HG02610 (cell line): ENCODE data around the gene GFM1.

Experiments
- ATAC-seq: cut with Tn5 transposase; IDR thresholded peaks from one replicate; pipeline ENCODE4 v1.9.1; 2021; ENCODE audit warnings: mild to moderate bottlenecking, moderate library complexity; ENCODE audit not compliant: unreplicated experiment

The GFM1 gene

GRCh38 chr3:158644345-158644908 is at the start of gene GFM1:
TSS of gene GFM1 (plus strand) at chr3:158644527. CDS start at chr3:158644635, 108 bp downstream.
- peak; percentile 99 for ATAC-seq

- ATAC-seq: no peak
Measured at GRCh38 chr3:158600787-158601186, 43.5 kb upstream of the GFM1 start.

GRCh38 chr3:158602227-158602626 is 42.1 kb upstream of the GFM1 start:
- ATAC-seq: no peak

- ATAC-seq: no peak
Measured at GRCh38 chr3:158617982-158618875, 26.1 kb upstream of the GFM1 start.

GRCh38 chr3:158625881-158626280 is 18.4 kb upstream of the GFM1 start:
- no peak for ATAC-seq

- no peak for ATAC-seq
Measured at GRCh38 chr3:158631981-158632380, 12.3 kb upstream of the GFM1 start.

- no peak for ATAC-seq
Measured at GRCh38 chr3:158640646-158641045, 3.7 kb upstream of the GFM1 start.

GRCh38 chr3:158642005-158642404 is 2.3 kb upstream of the GFM1 start:
- no peak for ATAC-seq

GRCh38 chr3:158642474-158643210 is 1.7 kb upstream of the GFM1 start:
- ATAC-seq: no peak

- ATAC-seq: no peak
Measured at GRCh38 chr3:158649791-158650190, 5.5 kb downstream of the GFM1 start.

- ATAC-seq: no peak
Measured at GRCh38 chr3:158651192-158651591, 6.9 kb downstream of the GFM1 start.

- no peak for ATAC-seq
Measured at GRCh38 chr3:158652463-158652862, 8.1 kb downstream of the GFM1 start.

- ATAC-seq: no peak
Measured at GRCh38 chr3:158658889-158659288, 14.6 kb downstream of the GFM1 start.

- ATAC-seq: peak; percentile 88
Measured at GRCh38 chr3:158659454-158660237, 15.3 kb downstream of the GFM1 start.

- no peak for ATAC-seq
Measured at GRCh38 chr3:158660711-158661110, 16.4 kb downstream of the GFM1 start.

GRCh38 chr3:158663246-158663645 is 18.9 kb downstream of the GFM1 start:
- no peak for ATAC-seq

- no peak for ATAC-seq
Measured at GRCh38 chr3:158663832-158664231, 19.5 kb downstream of the GFM1 start.

GRCh38 chr3:158666416-158666815 is 22.1 kb downstream of the GFM1 start:
- no peak for ATAC-seq

GRCh38 chr3:158668506-158668905 is 24.2 kb downstream of the GFM1 start:
- ATAC-seq: no peak

- peak; percentile 0 for ATAC-seq
Measured at GRCh38 chr3:158671821-158672214, 27.5 kb downstream of the GFM1 start.
